ENCODE data around the gene DGAT2.

- no peak for TF ChIP-seq EZH2 (IDR thresholded peaks at IDR 0.05; ENCODE audit: borderline replicate concordance, low read length)
- no peak for TF ChIP-seq CTCF (IDR thresholded peaks at IDR 0.05; ENCODE audit: low read length)
Measured at GRCh38 chr11:75789521-75789920, 20.9 kb downstream of the DGAT2 start.

Data from OCI-LY1 (cell line).